Islet precursor cell (in vitro differentiated cells): Measurements from ENCODE around the gene ING5.

Experiments used
- DNase-seq: peaks from one replicate; pipeline ENCODE4 v3.0.0-alpha.2; 2018

Gene ING5

GRCh38 chr2:241708879-241709278 lies 7.0 kb downstream of the ING5 start:
- DNase-seq = no peak

GRCh38 chr2:241719093-241719492 lies 17.3 kb downstream of the ING5 start:
- no peak for DNase-seq

- DNase-seq = no peak
Measured at GRCh38 chr2:241720099-241720498, 18.3 kb downstream of the ING5 start.

GRCh38 chr2:241720560-241720959 lies 18.7 kb downstream of the ING5 start:
- no peak for DNase-seq

GRCh38 chr2:241721852-241722251 lies 20.0 kb downstream of the ING5 start:
- DNase-seq = no peak

- no peak for DNase-seq
Measured at GRCh38 chr2:241722896-241723454, 21.1 kb downstream of the ING5 start.

GRCh38 chr2:241724259-241724974 lies 22.6 kb downstream of the ING5 start:
- no peak for DNase-seq

GRCh38 chr2:241724975-241725870 lies 23.4 kb downstream of the ING5 start:
- DNase-seq = no peak

GRCh38 chr2:241726459-241726858 lies 24.6 kb downstream of the ING5 start:
- DNase-seq = no peak

- no peak for DNase-seq
Measured at GRCh38 chr2:241728000-241728399, 26.2 kb downstream of the ING5 start.

GRCh38 chr2:241728627-241729026 lies 26.8 kb downstream of the ING5 start:
- no peak for DNase-seq

GRCh38 chr2:241729868-241730267 lies 28.0 kb downstream of the ING5 start:
- DNase-seq = no peak

GRCh38 chr2:241730671-241731293 lies 28.9 kb downstream of the ING5 start:
- DNase-seq = no peak

GRCh38 chr2:241732513-241733186 lies 30.8 kb downstream of the ING5 start:
- peak; percentile 76 for DNase-seq

- peak; percentile 69 for DNase-seq
Measured at GRCh38 chr2:241733391-241734207, 31.8 kb downstream of the ING5 start.

- DNase-seq = no peak
Measured at GRCh38 chr2:241734208-241734466, 32.3 kb downstream of the ING5 start.

GRCh38 chr2:241734467-241735208 lies 32.8 kb downstream of the ING5 start, which contains the start of gene D2HGDH:
D2HGDH (plus strand) TSS chr2:241734630; CDS start chr2:241735225, 595 bp downstream.
- peak; percentile 93 for DNase-seq

GRCh38 chr2:241736111-241736510 lies 34.3 kb downstream of the ING5 start:
- no peak for DNase-seq

GRCh38 chr2:241738040-241738686 lies 36.3 kb downstream of the ING5 start:
- DNase-seq = no peak

GRCh38 chr2:241739177-241739576 lies 37.3 kb downstream of the ING5 start:
- no peak for DNase-seq

- DNase-seq = no peak
Measured at GRCh38 chr2:241739651-241740050, 37.8 kb downstream of the ING5 start.
